Measurements from ENCODE around the gene ANGPTL8. TPM values are rescaled to one million over a fixed set of nuclear protein-coding genes. Genes with fewer than 3 reads are reported as not detected.

Gene ANGPTL8
- total and polyA plus RNA-seq, 2 of the 13 experiments (the other 11 are each of a cell fraction or from before 2014, with no cell fraction given): 27.3 to 243 TPM

DNA sequence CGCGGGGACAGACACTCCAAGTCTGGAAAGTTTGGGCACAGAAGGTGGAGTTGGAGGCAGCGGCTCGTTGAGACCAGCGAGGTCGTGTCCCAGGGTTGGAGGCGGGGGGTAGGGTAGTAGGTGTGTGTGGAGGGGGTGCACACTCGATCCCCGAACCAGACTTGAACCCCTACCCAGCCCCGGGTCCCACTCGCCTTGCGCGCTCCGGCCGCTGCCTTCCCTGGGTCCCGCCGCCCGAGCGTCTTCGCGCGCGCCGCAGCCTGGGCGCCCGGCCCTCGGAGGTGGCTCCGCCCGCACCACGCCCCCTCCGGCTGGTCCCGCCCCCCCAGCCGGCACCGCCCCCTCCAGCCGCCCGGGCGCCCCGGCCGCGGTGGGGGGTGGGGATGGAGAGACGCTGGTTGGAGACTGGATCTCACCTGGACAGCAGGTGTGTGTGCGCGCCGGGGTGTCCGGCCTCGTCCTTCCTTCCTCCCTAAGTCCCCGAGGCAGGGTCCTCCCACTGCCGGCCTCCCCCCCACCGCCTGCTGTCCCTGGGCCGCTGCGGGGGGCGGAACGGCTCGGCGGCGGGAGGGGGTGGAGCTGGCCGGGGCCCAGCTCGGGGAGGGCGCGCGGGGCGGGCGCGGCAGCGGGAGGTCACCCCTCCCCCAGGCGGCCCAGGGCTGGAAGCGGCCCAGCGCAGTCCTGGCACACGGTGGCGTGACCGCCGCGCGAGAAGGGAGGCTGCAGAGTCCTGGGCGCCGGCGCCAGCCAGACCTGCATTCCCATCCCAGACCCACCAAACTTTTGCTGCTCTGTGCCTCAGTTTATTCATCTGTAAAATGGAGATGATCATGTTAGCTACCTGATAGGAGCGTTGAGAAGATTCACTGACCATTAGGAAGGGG lies 41.9 kb upstream of the ANGPTL8 start, which contains the start of gene KANK2 (continued):
- TF ChIP-seq, protein P1, sequence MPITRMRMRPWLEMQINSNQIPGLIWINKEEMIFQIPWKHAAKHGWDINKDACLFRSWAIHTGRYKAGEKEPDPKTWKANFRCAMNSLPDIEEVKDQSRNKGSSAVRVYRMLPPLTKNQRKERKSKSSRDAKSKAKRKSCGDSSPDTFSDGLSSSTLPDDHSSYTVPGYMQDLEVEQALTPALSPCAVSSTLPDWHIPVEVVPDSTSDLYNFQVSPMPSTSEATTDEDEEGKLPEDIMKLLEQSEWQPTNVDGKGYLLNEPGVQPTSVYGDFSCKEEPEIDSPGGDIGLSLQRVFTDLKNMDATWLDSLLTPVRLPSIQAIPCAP (CRISPR knock-in tag; IDR thresholded peaks at IDR 0.05; ENCODE audit: low read depth): no peak
- TF ChIP-seq SIN3B (IDR thresholded peaks at IDR 0.05; ENCODE audit: low read length): no peak
- no peak for TF ChIP-seq ZKSCAN1 (IDR thresholded peaks at IDR 0.05; ENCODE audit: low read length)
- no peak for TF ChIP-seq ZNF124 (CRISPR knock-in tag; IDR thresholded peaks at IDR 0.05)
- peak; percentile 28 for TF ChIP-seq CBX1 (IDR thresholded peaks at IDR 0.05; ENCODE audit: low read depth)
- peak; percentile 51; the same call in 1 of the 2 replicates for TF ChIP-seq NCOR1 (IDR thresholded peaks at IDR 0.05; ENCODE audit: borderline replicate concordance, low read length)
- TF ChIP-seq ZBTB2 (CRISPR knock-in tag; IDR thresholded peaks at IDR 0.05; ENCODE audit: low read depth): peak; percentile 80
- TF ChIP-seq ZFX (CRISPR knock-in tag; IDR thresholded peaks at IDR 0.05; ENCODE audit: low read depth): peak; percentile 72
- no peak for TF ChIP-seq ZNF660 (CRISPR knock-in tag; IDR thresholded peaks at IDR 0.05; ENCODE audit: borderline replicate concordance, low read depth)
- TF ChIP-seq SP4 (CRISPR knock-in tag; IDR thresholded peaks at IDR 0.05): peak; percentile 88
- TF ChIP-seq FOXM1 (CRISPR knock-in tag; IDR thresholded peaks at IDR 0.05): no peak
- TF ChIP-seq ZNF33B (CRISPR knock-in tag; IDR thresholded peaks at IDR 0.05): no peak
- TF ChIP-seq, protein P2, sequence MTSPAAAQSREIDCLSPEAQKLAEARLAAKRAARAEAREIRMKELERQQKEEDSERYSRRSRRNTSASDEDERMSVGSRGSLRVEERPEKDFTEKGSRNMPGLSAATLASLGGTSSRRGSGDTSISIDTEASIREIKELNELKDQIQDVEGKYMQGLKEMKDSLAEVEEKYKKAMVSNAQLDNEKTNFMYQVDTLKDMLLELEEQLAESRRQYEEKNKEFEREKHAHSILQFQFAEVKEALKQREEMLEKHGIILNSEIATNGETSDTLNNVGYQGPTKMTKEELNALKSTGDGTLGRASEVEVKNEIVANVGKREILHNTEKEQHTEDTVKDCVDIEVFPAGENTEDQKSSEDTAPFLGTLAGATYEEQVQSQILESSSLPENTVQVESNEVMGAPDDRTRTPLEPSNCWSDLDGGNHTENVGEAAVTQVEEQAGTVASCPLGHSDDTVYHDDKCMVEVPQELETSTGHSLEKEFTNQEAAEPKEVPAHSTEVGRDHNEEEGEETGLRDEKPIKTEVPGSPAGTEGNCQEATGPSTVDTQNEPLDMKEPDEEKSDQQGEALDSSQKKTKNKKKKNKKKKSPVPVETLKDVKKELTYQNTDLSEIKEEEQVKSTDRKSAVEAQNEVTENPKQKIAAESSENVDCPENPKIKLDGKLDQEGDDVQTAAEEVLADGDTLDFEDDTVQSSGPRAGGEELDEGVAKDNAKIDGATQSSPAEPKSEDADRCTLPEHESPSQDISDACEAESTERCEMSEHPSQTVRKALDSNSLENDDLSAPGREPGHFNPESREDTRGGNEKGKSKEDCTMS (CRISPR knock-in tag; conservative IDR thresholded peaks at IDR 0.05): no peak
- TF ChIP-seq, protein P3, sequence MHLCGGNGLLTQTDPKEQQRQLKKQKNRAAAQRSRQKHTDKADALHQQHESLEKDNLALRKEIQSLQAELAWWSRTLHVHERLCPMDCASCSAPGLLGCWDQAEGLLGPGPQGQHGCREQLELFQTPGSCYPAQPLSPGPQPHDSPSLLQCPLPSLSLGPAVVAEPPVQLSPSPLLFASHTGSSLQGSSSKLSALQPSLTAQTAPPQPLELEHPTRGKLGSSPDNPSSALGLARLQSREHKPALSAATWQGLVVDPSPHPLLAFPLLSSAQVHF (CRISPR knock-in tag; IDR thresholded peaks at IDR 0.05): no peak
- no peak for TF ChIP-seq MAF1 (CRISPR knock-in tag; IDR thresholded peaks at IDR 0.05; ENCODE audit: borderline replicate concordance)

Measured in HepG2 (cell line).